Fibroblast of mammary gland (primary cell): ENCODE measurements around the gene WIZ.
A peak's percentile ranks its signal among the peaks of the same experiment; 100 is the strongest.
"Not testable (repeated sequence)": the region's sequence is repeated elsewhere in the genome, so short reads cannot be mapped to it uniquely, and the experiment has no call there.

Experiments
- DNase-seq: peaks from one replicate; pipeline ENCODE4 v3.0.0-alpha.2; 2010; ENCODE audit warnings: low read depth
- H3K4me3 ChIP-seq: 2 replicates; pipeline ENCODE4 v1.5.1; 2011; ENCODE audit warnings: low read depth, mild to moderate bottlenecking, low read length, moderate library complexity; ENCODE audit not compliant: control insufficient read depth
- CTCF ChIP-seq: conservative IDR thresholded peaks from 2 replicates; pipeline ENCODE4 v1.5.1; 2011; ENCODE audit warnings: low read depth, low read length, inconsistent platforms; ENCODE audit not compliant: control insufficient read depth, insufficient read depth

The WIZ gene

GRCh38 chr19:15417699-15418098 is 32.1 kb downstream of the WIZ start:
- peak; percentile 34 for DNase-seq
- TF ChIP-seq CTCF = no peak
- peak overlapping the region; percentile 92 for H3K4me3 ChIP-seq

- no peak overlapping the region for H3K4me3 ChIP-seq
- DNase-seq = no peak
- no peak for TF ChIP-seq CTCF
These were observed 36.9 kb downstream of the WIZ start for GRCh38 chr19:15412832-15413231.

- DNase-seq, H3K4me3 ChIP-seq: not testable (repeated sequence)
These were observed 38.4 kb downstream of the WIZ start for GRCh38 chr19:15411351-15411750.

DNA sequence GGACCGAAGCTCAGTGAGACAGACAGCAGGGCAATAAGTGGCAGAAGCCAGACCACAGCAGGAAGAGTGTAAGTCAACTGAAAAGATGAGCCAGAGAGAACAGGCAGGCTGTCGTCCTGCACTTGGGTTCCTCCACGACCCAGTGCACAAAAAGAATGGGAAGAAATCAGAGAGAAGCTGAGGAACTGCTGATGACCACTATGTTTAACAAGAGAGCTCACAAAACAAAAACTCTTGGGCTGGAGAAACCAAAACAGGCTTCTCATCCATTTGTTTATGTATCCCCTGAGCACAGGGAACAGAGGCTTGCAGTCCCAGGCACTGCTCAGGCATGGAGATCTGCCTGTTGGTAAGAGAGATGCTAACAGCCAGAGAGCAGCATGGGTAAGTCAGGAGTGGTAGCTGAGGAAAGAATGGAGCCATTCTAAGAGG is 45.0 kb downstream of the WIZ start:
- TF ChIP-seq CTCF = no peak
- no peak overlapping the region for H3K4me3 ChIP-seq
- no peak for DNase-seq

GRCh38 chr19:15404097-15404779 is 45.5 kb downstream of the WIZ start:
- DNase-seq = no peak
- no peak overlapping the region for H3K4me3 ChIP-seq
- TF ChIP-seq CTCF = no peak

GRCh38 chr19:15403151-15403531 is 46.6 kb downstream of the WIZ start:
- no peak for DNase-seq
- no peak for TF ChIP-seq CTCF
- H3K4me3 ChIP-seq = no peak overlapping the region

DNA sequence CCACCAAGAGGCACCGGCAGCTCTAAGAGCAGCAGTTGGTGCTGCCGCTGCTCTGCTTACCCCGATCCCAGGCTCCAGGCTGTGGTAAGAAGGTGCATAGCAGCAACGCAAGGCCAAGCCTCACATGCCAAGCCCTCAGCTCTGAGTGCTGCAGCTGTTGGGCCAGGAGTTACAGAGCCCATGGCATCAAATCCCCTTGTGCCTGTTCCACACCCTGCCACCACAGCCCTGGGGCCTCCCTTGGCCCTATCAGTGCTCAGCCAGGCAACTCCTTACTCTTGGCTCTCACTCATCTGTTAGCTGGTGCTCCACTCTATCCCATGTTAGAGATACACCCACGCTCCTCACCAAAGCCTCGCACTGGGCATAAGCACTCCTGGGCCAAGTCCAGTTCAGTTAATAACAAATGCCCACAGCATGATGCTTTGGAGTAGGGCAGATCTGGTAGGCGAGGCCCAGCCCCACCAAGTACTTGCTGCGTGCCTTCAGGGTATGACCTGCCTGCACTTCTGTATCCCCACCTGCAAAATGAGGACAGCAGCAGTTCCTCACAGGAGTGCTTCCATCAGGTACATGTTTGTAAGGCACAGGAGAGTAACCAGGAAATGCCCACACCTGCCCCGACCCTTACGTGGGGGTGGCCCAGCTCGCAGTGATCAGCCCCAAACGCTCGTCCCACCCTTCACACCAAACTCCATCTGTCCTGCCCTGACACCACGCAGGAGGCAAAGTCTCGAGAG is 47.2 kb downstream of the WIZ start:
- no peak for TF ChIP-seq CTCF
- DNase-seq = no peak

More for the DNA sequence above, 47.2 kb downstream of the WIZ start:
- no peak overlapping the region for H3K4me3 ChIP-seq
